Activated B cell treated with CpG ODN at 0.5 μM for 24 hours (primary cell): Measurements from ENCODE around the gene RAPGEF4. TPM values are rescaled to one million over a fixed set of nuclear protein-coding genes. Genes with fewer than 3 reads are reported as not detected.

Experiments
- ATAC-seq: fragments of 200-7000 bp; cut with Tn5 transposase; one replicate; pipeline ENCODE4 v1.10.0; 2021; ENCODE audit warnings: low read depth, mild to moderate bottlenecking, moderate library complexity
- CTCF ChIA-PET: fragments of 350-600 bp; sonication (Branson Sonifier 250); formaldehyde crosslinking; loops from one replicate; lab custom pipeline; 2021; ENCODE audit warnings: antibody characterized with exemption; lab: Charles Lee
- POLR2A ChIA-PET: fragments of 350-600 bp; sonication (Branson Sonifier 250); formaldehyde crosslinking; loops from one replicate; lab custom pipeline; 2021; ENCODE audit warnings: antibody characterized with exemption; lab: Charles Lee
- DNase-seq: peaks from one replicate; pipeline ENCODE4 v3.0.0; 2022
- H3K27ac Mint-ChIP-seq: one replicate; pipeline ENCODE4 v1.8.0; 2020; ENCODE audit warnings: mixed read lengths
- H3K27me3 Mint-ChIP-seq: one replicate; pipeline ENCODE4 v1.8.0; 2021; ENCODE audit warnings: mixed read lengths
- H3K36me3 Mint-ChIP-seq: one replicate; pipeline ENCODE4 v1.8.0; 2021; ENCODE audit warnings: low read depth, mixed read lengths
- H3K4me1 Mint-ChIP-seq: one replicate; pipeline ENCODE4 v1.8.0; 2021; ENCODE audit warnings: mixed read lengths
- H3K4me3 Mint-ChIP-seq: one replicate; pipeline ENCODE4 v1.8.0; 2020; ENCODE audit warnings: mild to moderate bottlenecking, mixed read lengths
- H3K9me3 Mint-ChIP-seq: one replicate; pipeline ENCODE4 v1.8.0; 2020; ENCODE audit warnings: mixed read lengths
- intact Hi-C: fragments of 100-400 bp; cut with micrococcal nuclease; formaldehyde crosslinking; loops from one replicate; pipeline ENCODE4 v1.15.1; 2024
- total RNA-seq: library from RNA; stranded (reverse); gene quantifications from 2 replicates; pipeline ENCODE4 v1.2.3, GENCODE V29; 2022
- TF ChIP-seq, protein P1 (sequence below): fragments of 200-600 bp; IDR thresholded peaks from one replicate; pipeline ENCODE4 v1.8.0; 2022; ENCODE audit warnings: antibody characterized with exemption, mild to moderate bottlenecking

Gene RAPGEF4
- total RNA-seq, 1 donor from 2014 or later = not detected

DNA sequence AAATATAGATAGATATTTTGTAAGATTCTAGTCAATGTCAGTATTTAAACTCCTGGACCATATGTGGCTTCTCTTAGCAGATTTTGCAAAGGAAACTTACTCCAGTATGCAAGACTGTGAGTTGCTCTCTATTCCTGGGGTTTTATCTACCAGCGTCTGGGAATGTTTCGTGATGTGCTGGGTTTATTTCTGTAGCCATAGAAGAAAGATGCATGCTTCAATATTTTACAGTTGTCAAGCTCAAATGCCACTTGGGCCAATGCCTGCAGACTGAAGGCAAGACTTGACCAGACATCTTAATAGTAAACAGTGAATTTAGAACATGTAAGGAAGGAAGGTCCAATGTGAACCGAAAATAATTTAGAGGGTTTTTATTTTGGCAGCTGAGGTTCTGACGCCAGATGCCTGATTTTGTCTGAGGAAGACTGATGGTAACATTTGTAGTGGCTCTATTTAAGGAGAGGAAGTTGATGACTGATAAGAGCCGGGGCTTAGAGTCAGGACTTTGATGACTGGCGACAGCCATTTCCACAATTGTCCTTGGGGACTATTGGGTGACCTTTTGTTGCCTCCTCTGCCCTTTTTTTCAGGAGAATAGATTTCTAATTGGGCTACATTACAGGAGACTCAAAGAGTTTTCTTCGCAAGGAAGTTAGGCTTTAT is 154.3 kb downstream of the RAPGEF4 start:
- DNase-seq (no peak), ATAC-seq (no peak)
- peaks cover 7% of the 10 kb centered on the region for H3K27me3 Mint-ChIP-seq
- no peaks in the 10 kb centered on the region for H3K36me3 Mint-ChIP-seq
- CTCF ChIA-PET = no interaction called here
- no peaks in the 10 kb centered on the region for H3K9me3 Mint-ChIP-seq
- TF ChIP-seq, protein P1, sequence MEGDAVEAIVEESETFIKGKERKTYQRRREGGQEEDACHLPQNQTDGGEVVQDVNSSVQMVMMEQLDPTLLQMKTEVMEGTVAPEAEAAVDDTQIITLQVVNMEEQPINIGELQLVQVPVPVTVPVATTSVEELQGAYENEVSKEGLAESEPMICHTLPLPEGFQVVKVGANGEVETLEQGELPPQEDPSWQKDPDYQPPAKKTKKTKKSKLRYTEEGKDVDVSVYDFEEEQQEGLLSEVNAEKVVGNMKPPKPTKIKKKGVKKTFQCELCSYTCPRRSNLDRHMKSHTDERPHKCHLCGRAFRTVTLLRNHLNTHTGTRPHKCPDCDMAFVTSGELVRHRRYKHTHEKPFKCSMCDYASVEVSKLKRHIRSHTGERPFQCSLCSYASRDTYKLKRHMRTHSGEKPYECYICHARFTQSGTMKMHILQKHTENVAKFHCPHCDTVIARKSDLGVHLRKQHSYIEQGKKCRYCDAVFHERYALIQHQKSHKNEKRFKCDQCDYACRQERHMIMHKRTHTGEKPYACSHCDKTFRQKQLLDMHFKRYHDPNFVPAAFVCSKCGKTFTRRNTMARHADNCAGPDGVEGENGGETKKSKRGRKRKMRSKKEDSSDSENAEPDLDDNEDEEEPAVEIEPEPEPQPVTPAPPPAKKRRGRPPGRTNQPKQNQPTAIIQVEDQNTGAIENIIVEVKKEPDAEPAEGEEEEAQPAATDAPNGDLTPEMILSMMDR = no peak
- intact Hi-C loops = no loop called here
- no peak overlapping the region for H3K27ac Mint-ChIP-seq
- H3K4me3 Mint-ChIP-seq = no peak overlapping the region
- POLR2A ChIA-PET = no interaction called here
- no peaks in the 10 kb centered on the region for H3K4me1 Mint-ChIP-seq

DNA sequence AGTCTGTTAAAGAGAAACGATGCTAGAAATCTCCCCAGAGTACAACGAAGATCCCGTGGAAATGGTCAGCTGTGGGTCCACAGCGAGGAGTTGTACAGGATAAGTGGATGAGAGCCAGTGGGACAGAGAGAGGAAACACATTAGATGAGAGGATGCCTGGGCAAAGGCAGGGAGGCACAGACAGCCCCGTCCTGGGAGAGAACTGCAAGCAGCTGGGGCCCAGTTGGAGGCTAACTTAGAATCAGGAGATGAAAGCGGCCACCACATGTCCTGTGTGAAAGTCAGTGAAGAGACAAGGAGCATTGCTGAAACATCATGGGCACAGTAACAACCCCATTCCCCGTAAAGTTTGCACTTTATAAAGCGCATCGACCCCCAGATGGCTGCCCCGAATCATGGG is 157.5 kb downstream of the RAPGEF4 start:
- Mint-ChIP-seq H3K4me3 (no peak overlapping the region), H3K4me1 (no peaks in the 10 kb centered on the region), H3K36me3 (no peaks in the 10 kb centered on the region), H3K27me3 (peaks cover 13% of the 10 kb centered on the region), H3K27ac (no peak overlapping the region), H3K9me3 (no peaks in the 10 kb centered on the region)
- ChIA-PET POLR2A (no interaction called here), CTCF (no interaction called here)
- DNase-seq = no peak
- TF ChIP-seq, protein P1 = no peak
- intact Hi-C loops = no loop called here
- ATAC-seq = no peak

DNA sequence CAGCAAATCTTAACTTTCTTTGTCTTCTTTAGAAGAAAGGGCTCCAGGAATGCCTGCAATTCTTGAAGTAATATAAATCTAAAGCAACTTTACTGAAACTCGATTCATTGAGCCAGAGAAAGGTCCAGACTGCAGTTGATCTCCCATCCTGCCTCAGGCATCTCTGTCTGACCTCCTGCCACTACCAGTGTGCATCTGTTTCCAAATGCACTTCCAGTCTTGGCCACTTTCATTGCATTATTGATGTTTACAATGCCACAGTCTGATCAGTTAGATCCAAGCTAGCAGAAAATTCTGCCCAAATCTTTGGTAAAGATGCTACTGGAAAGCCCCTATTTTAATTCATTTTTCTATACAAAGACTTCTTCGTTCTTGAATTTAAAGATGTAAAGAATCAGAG is 158.0 kb downstream of the RAPGEF4 start:
- no peak overlapping the region for H3K4me3 Mint-ChIP-seq
- no peak overlapping the region for H3K27ac Mint-ChIP-seq
- TF ChIP-seq, protein P1 = no peak
- peaks cover 16% of the 10 kb centered on the region for H3K27me3 Mint-ChIP-seq
- intact Hi-C loops = no loop called here
- ATAC-seq (no peak), DNase-seq (no peak)
- POLR2A ChIA-PET = no interaction called here
- H3K9me3 Mint-ChIP-seq = no peaks in the 10 kb centered on the region
- H3K36me3 Mint-ChIP-seq = no peaks in the 10 kb centered on the region
- no peaks in the 10 kb centered on the region for H3K4me1 Mint-ChIP-seq
- CTCF ChIA-PET = no interaction called here

DNA sequence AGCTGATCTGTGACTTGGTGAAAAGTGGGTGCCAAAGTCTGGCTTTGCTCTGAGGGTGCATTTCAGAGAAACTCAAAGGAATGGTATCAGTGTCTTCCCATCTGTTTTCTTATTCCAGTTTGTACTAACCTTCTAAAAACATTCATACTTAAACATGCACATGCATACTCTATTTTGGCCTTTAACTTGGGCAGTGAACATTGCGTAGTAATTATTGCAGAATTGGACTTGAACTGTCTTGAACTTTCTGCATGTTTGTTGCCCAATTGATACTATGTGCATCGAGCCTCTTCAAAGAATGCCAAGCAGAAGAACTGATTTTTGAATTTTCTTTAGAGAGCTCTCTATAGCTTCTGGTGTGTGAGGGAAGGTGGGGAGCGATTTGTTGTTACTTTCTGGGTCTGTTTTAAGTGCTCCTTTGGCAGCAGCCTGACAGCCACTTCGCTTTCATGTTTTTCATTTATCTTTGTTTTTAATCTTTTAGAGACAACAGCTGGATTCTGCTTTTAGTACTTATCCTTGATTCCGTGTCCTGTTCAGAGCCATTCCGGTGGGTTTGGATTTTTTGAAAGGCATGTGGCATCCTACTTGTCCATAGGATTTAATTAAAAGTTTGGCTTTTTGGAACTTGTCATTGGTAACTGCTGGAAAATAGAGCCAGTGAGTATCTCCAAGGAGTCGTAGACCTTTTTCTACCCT is 159.2 kb downstream of the RAPGEF4 start:
- no peak for ATAC-seq
- peaks cover 24% of the 10 kb centered on the region for H3K27me3 Mint-ChIP-seq
- TF ChIP-seq, protein P1 = no peak
- CTCF ChIA-PET = no interaction called here
- intact Hi-C loops = no loop called here
- POLR2A ChIA-PET = no interaction called here
- no peaks in the 10 kb centered on the region for H3K4me1 Mint-ChIP-seq
- H3K9me3 Mint-ChIP-seq = no peaks in the 10 kb centered on the region
- H3K36me3 Mint-ChIP-seq = no peaks in the 10 kb centered on the region
- DNase-seq = no peak
- H3K4me3 Mint-ChIP-seq = no peak overlapping the region
- H3K27ac Mint-ChIP-seq = no peak overlapping the region

DNA sequence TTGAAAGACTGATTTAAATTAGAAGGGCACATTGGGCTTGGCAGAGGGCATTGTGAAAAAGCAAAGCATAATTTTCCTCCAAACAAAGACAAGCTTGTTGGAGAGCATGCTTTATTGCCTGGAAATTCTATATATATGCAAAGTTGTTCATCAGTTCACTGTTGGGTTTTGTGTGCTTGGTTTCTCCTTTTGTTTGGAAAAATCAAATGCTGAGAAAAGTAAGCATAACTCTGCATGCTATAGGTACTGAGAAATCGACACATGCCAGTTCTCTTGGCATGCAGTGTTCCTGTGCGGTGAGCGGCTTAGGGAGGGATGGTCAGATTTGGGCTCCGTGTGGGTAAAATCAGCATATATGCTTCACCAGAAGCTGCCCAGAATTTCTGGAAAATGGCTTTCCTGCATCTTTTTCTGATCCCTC is 161.0 kb downstream of the RAPGEF4 start:
- CTCF ChIA-PET = no interaction called here
- no peak overlapping the region for H3K27ac Mint-ChIP-seq
- ATAC-seq = no peak
- DNase-seq = no peak
- H3K36me3 Mint-ChIP-seq = no peaks in the 10 kb centered on the region
- no peak overlapping the region for H3K4me3 Mint-ChIP-seq
- TF ChIP-seq, protein P1 = no peak
- no peaks in the 10 kb centered on the region for H3K9me3 Mint-ChIP-seq
- POLR2A ChIA-PET = no interaction called here
- no peaks in the 10 kb centered on the region for H3K4me1 Mint-ChIP-seq
- intact Hi-C loops = no loop called here
- peaks cover 26% of the 10 kb centered on the region for H3K27me3 Mint-ChIP-seq
